IPS-18c (cell line): Measurements from ENCODE around the gene DCN.

Experiments used
- H3K4me3 ChIP-seq: 2 replicates; pipeline ENCODE4 v1.7.0; 2013; ENCODE audit warnings: low read depth, mild to moderate bottlenecking, low read length, moderate library complexity; ENCODE audit not compliant: insufficient read depth
- H3K9me3 ChIP-seq: one replicate; pipeline ENCODE4 v1.6.1; 2013; ENCODE audit warnings: mild to moderate bottlenecking, low read length, moderate library complexity; ENCODE audit not compliant: control insufficient read depth, insufficient read depth

DCN gene

GRCh38 chr12:91120781-91121180, 61.8 kb downstream of the DCN start:
- Histone ChIP-seq H3K9me3 (no peaks in the 10 kb centered on the region), H3K4me3 (no peak overlapping the region)

GRCh38 chr12:91119089-91119488, 63.5 kb downstream of the DCN start:
- H3K9me3 ChIP-seq = no peaks in the 10 kb centered on the region
- H3K4me3 ChIP-seq = no peak overlapping the region

GRCh38 chr12:91113621-91114020, 69.0 kb downstream of the DCN start:
- Histone ChIP-seq H3K4me3 (no peak overlapping the region), H3K9me3 (no peaks in the 10 kb centered on the region)

- H3K4me3 ChIP-seq = no peak within 1 kb of the TSS
- H3K9me3 ChIP-seq = no peaks in the 10 kb centered on the region
Observed at GRCh38 chr12:91111366-91112325, 71.0 kb downstream of the DCN start, which contains the start of gene LUM. Gene LUM (minus strand): TSS chr12:91111494. CDS start chr12:91108979, 2,515 bp downstream.

GRCh38 chr12:91110311-91110924, 72.2 kb downstream of the DCN start:
- Histone ChIP-seq H3K4me3 (no peak overlapping the region), H3K9me3 (no peaks in the 10 kb centered on the region)

GRCh38 chr12:91109581-91110310, 72.9 kb downstream of the DCN start:
- H3K9me3 ChIP-seq = no peaks in the 10 kb centered on the region
- no peak overlapping the region for H3K4me3 ChIP-seq

GRCh38 chr12:91109148-91109564, 73.5 kb downstream of the DCN start:
- Histone ChIP-seq H3K4me3 (no peak overlapping the region), H3K9me3 (no peaks in the 10 kb centered on the region)

GRCh38 chr12:91108196-91108755, 74.3 kb downstream of the DCN start:
- no peaks in the 10 kb centered on the region for H3K9me3 ChIP-seq
- H3K4me3 ChIP-seq = no peak overlapping the region

GRCh38 chr12:91106283-91106682, 76.3 kb downstream of the DCN start:
- Histone ChIP-seq H3K4me3 (no peak overlapping the region), H3K9me3 (no peaks in the 10 kb centered on the region)

- H3K4me3 ChIP-seq = no peak overlapping the region
- H3K9me3 ChIP-seq = no peaks in the 10 kb centered on the region
Observed at GRCh38 chr12:91105807-91106206, 76.8 kb downstream of the DCN start.

GRCh38 chr12:91104812-91105466, 77.7 kb downstream of the DCN start:
- Histone ChIP-seq H3K4me3 (no peak overlapping the region), H3K9me3 (no peaks in the 10 kb centered on the region)

- no peaks in the 10 kb centered on the region for H3K9me3 ChIP-seq
Observed at GRCh38 chr12:91103624-91104023, 79.0 kb downstream of the DCN start.

GRCh38 chr12:91103101-91103500, 79.5 kb downstream of the DCN start:
- no peak overlapping the region for H3K4me3 ChIP-seq

More at GRCh38 chr12:91103624-91104023, 79.0 kb downstream of the DCN start:
- no peak overlapping the region for H3K4me3 ChIP-seq

GRCh38 chr12:91100906-91101305, 81.7 kb downstream of the DCN start:
- no peak overlapping the region for H3K4me3 ChIP-seq
- no peaks in the 10 kb centered on the region for H3K9me3 ChIP-seq

More at GRCh38 chr12:91103101-91103500, 79.5 kb downstream of the DCN start:
- H3K9me3 ChIP-seq = no peaks in the 10 kb centered on the region

- Histone ChIP-seq H3K9me3 (no peaks in the 10 kb centered on the region), H3K4me3 (no peak overlapping the region)
Observed at GRCh38 chr12:91099836-91100235, 82.8 kb downstream of the DCN start.

- no peaks in the 10 kb centered on the region for H3K9me3 ChIP-seq
- no peak overlapping the region for H3K4me3 ChIP-seq
Observed at GRCh38 chr12:91099341-91099740, 83.3 kb downstream of the DCN start.

GRCh38 chr12:91098941-91099340, 83.7 kb downstream of the DCN start:
- H3K4me3 ChIP-seq = no peak overlapping the region
- no peaks in the 10 kb centered on the region for H3K9me3 ChIP-seq
